ENCODE results near the gene IBA57.
A peak's percentile ranks its signal among the peaks of the same experiment; 100 is the strongest.
"Not testable (repeated sequence)": the region's sequence is repeated elsewhere in the genome, so short reads cannot be mapped to it uniquely, and the experiment has no call there.

The IBA57 gene

GRCh38 chr1:228173528-228174481, 8.2 kb downstream of the IBA57 start:
- DNase-seq = peak; percentile 37

DNA sequence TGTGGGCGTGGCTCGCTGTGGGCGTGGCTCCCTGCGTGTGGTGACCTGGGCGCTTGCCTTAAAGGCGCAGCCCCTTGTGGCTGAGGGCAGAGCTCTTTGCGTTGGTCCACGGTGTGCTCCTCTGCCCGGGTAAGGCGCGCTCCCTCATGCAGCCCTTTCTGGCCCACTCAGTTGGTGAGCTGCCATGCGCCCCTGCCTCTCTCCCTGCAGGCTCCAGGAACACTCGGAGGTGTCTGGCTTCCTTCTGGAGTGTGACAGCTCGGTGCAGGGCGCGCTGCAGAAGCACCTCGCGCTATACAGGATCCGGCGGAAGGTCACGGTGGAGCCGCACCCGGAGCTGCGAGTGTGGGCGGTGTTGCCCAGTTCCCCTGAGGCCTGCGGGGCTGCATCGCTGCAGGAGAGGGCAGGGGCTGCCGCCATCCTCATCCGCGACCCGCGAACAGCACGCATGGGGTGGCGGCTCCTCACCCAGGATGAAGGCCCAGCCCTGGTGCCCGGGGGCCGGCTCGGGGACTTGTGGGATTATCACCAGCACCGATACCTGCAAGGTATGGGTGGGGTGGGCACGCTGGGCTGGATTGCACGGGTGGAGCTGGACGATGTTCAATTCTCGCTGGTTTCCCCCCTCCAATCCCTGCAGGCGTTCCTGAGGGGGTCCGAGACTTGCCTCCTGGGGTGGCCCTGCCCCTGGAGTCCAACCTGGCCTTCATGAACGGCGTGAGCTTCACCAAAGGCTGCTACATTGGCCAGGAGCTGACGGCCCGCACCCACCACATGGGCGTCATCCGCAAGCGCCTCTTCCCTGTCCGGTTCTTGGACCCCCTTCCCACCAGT, 9.1 kb downstream of the IBA57 start:
- peak; percentile 33 for DNase-seq

DNA sequence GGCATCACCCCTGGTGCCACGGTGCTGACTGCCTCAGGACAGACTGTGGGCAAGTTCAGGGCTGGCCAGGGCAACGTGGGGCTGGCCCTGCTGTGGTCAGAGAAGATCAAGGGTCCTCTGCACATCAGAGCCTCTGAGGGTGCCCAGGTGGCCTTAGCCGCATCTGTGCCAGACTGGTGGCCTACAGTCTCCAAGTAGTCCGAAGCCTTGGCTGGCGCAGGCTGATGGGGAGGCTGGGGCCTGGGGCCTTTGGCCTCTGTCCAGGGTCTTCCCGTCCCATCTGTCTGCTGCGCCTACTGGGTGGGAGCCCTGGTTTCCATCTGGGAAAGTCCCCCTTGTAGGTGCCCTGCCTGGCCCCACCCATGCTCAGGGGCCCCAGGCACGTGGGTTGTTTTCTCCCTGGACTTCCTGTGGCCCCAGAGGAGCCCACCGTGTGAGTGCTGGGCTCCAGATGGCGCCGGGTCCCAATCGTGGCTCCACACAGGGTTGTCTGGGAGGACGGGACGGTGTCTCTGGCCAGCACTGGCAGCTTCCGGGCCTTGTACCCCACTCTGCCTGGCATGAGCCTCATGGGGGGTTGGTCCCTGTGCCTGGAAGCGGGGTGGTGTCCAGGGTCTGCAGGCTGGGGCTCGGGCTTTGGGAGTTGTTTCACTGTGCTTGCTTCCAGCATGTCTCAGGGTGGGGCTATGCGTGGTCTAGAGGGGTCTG, 9.9 kb downstream of the IBA57 start:
- no peak for DNase-seq

DNA sequence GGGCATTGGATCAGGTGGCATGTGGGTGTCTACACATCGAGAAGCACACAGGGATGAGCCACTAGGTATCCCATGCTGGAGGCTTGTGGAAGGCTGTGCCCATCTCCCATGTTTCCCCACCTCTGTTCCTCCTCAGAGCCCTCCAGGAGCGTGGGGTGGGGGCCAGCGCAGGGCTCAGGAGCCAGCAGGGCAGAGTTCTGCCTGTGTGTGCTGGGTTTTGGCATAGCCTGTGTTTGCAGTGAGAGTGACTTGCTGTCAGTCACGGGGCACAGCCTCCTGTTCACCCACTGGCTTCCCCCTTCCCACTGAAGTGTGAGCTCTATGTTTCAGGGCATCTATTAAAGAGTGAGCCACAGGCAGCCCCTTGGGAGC, 10.4 kb downstream of the IBA57 start:
- no peak for DNase-seq

DNA sequence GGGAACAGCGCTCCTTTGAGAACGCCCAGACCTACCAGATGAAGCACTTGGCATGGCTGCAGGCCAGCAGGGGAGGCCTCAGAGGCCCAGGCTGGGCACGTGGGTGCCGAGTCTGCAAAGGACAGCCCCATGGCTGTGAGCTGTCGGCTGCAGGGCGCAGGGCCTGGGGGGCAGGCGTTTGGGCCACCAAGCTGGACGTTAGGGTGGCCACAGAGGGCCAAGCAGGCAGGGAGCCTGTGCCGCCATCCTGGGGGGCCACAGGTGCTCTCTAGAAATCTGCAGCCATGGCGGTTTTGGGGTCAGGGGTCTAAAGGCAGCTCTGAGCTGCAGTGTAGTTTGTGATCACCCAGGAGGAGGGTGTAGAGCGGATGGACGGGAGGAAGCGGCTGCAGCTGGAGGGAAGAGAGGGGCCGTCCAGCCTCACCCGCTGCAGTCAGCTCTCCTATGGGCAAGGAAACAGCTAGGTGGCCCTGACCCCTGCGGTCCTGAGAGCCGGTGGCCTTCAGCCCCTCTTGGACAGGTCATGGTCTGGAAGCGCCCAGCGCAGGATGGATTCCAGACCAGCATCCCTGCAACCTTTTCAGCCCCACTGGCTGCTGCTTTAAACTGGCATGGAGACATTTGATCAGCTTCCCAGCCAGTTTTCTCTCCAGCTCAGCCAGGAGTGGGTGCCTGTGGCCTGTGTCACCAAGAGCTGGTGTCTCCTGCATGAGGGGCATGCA, 11.0 kb downstream of the IBA57 start:
- DNase-seq = no peak

DNA sequence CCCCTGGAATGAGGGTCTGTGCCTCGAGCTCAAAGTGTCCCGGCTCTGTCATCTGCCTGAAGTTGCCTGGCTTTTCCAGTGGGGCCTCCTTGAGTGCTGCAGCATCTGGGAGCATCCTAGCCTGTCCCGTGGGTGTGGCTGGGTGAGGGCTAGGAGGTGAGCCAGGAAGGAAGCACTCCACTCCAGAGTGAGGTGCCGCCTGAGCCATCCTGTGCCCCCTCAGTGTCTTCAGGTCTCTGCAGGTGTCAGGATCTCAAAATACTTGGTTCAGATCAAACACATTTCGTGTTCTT, 11.5 kb downstream of the IBA57 start:
- DNase-seq = no peak

DNA sequence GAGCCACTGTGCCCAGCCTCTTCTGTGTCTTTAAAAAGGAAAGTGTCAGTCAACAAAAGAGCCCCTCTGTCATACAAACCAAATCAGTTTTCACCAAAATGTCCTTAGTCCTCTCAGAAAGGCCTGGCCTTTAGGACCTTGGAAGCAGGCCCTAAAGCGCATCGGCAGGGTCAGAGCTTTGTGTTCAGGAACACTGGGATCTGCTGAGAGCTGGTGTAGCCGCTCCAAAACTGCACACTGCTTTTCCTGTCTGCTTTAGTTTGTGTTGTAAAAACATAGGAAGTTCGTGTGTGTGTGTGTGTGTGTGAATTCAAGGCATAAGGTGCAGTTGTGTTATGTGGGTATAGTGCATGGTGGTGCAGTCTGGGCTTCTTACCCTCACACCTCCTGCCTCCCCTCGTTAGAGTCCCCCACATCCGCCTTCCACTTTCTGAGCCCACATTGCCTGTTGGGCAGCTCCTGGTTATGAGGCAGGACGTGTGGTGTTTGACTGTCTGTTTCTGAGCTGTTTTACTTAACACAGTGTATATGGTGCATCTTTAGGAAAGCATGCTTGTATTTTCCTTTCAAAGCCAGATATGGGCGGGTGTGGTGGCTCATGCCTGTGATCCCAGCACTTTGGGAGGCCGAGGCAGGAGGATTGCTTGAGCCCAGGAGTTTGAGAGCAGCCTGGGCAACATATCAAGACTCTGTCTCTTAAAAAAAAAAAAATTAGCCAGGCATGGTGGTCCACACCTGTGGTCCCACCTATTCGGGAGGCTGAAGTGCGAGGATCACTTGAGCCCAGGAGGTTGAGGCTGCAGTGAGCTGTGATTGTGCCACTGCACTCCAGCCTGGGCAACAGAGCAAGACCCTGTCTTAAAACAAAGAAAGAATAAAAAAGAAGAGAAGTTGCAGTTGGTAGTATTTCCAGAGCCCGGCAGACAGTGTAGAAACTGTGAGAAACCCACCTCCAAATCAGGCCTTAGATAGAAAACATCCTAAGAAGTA, 12.4 kb downstream of the IBA57 start:
- no peak for DNase-seq

GRCh38 chr1:228178737-228179684, 13.4 kb downstream of the IBA57 start:
- DNase-seq = no peak

GRCh38 chr1:228180271-228180958, 14.8 kb downstream of the IBA57 start:
- no peak for DNase-seq

DNA sequence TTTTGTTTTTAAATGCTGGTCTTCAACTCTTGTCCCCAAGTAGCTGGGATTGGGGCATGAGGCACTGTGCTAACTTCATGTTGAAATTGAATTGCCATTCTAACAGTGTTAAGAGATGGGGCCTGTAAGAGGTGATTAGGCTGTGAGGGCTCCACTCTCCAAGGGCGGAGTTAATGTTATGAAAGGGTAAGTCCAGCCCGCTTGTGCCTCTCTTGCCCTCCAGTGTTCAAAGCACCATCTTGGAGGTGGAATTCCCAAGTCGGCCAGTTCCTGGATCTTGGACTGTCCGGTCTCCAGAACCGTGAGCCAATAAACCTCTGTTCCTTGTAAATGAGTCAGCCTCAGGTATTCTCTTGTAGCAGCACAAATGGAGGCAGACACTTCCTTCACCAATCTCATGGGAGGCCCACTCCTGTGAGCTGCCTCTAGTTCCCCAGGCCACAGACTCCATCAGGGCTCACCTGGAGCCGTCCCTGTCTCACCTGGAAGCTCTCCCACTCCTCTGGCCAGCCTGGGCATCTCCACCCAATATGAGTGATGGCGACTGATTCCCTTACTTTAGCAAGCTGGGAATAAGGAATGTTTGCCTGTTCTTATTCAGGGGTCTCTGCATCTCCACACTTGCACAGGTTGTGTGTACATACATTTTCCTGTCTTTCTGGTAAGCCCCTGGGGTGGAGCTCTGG, 15.5 kb downstream of the IBA57 start:
- DNase-seq = no peak

DNA sequence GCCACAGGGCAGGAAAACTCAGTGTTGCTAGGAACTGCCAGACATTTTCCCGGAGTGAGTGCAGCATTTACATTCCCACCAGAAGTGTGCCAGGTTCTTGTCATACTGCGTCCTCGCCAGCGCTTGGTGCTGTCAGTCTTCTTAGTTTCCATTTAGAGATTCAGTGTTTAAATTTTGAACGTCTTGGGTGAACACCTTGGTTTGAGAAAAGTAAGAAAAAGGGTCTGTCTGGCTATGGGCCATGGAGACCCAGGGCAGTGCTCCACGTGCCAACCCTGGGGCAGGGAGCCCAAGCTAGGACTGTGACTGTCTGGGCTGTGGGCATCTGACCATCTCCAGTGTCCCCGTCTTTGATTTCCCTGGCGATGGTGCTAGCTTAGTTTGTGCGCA, 16.0 kb downstream of the IBA57 start:
- DNase-seq = no peak

DNA sequence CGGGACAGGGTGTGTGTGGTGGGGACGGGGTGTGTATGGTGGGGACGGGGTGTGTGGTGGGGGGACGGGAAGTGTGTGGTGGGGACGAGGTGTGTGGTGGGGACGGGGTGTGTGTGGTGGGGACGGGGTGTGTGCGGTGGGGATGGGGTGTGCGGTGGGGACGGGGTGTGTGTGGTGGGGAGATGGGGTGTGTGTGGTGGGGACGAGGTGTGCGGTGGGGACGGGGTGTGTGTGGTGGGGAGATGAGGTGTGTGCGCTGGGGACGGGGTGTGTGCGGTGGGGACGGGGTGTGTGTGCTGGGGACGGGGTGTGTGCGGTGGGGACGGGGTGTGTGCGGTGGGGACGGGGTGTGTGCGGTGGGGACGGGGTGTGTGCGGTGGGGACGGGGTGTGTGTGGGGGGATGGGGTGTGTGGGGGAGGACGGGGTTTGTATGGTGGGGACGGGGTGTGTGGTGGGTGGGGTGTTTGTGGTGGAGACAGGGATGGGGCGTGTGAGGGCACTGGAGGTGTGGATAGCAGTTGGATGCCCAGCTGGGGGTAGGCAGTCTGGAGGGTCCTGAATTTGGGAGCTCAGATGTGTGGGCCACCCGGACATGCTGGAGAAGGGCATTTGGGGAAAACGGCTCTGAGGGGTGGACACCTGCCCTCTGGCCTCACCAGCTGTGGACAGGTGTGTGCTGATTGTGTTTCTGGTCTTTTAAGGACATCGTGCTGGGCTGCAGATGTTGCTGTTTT, 16.9 kb downstream of the IBA57 start:
- no peak for DNase-seq

GRCh38 chr1:228184152-228184551, 18.5 kb downstream of the IBA57 start:
- DNase-seq = no peak

DNA sequence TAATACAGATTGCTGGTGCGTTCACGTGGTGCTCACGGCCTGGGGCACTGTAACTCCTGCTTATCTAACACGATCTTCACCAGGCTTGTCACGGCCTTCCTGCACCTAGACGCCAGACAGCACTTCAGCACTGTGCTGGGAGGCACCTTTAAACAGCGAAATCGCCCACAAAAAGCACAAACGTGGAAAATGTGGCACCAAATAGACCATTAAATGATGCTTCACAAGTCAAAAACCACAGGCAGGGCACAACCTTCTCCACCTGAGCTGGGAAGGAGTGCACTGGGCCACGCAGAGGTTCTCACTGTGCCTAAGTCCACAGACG, 20.0 kb downstream of the IBA57 start:
- DNase-seq = no peak

- not testable (repeated sequence) for DNase-seq
These were observed 22.6 kb downstream of the IBA57 start for GRCh38 chr1:228188249-228188648.

DNA sequence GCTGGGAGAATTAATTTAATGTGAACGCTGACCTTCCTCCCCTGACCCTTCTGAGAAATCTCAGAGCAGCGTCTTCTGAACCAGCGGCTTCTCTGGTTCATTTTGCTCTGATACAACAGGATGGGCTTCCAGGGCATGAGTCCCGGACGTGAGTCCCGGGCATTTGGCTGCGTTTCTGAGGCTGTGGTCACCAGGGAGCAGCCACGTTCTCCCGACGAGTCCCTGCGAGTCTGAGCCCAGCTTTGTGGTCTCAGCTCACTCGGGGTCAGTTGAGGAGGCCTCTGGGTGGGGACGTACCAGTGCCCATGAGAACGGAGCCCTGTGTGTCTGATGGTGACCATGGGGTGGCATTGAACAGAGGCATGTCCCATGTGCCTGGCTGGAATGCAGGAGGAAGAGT, 24.6 kb downstream of the IBA57 start:
- no peak for DNase-seq

DNA sequence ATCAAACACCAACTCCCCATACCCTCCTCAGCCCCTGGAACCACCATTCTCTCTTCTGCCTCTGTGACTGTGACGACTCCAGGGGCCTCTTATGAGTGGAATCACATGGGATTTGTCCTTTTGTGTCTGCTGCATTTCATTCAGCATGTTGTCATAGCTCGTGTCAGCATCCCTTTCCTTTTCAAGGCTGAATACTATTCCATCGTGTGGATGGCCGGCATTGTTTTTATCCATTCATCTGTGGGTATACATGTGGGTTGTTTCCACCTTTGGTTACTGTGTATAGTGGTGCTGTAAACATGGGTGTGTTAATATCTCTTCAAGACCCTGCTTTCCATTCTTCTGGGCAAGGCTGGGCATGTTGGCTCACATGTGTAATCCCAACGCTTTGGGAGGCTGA, 25.2 kb downstream of the IBA57 start:
- no peak for DNase-seq

GRCh38 chr1:228194436-228194835, 28.8 kb downstream of the IBA57 start:
- no peak for DNase-seq

Measured in effector CD8-positive, alpha-beta T cell (primary cell).